Endothelial cell (in vitro differentiated cells): ENCODE results near the gene LHX8. TPM values are rescaled to one million over a fixed set of nuclear protein-coding genes. Genes with fewer than 3 reads are reported as not detected.

ENCODE experiments used
- DNase-seq: peaks from one replicate; pipeline ENCODE4 v3.0.0; 2021; ENCODE audit warnings: low spot score
- H3K27ac Mint-ChIP-seq: one replicate; pipeline ENCODE4 v1.8.0; 2021; ENCODE audit warnings: mixed read lengths, inconsistent platforms; ENCODE audit not compliant: unreplicated experiment
- H3K27me3 Mint-ChIP-seq: one replicate; pipeline ENCODE4 v1.8.0; 2021; ENCODE audit warnings: mild to moderate bottlenecking, moderate library complexity, mixed read lengths, inconsistent platforms; ENCODE audit not compliant: unreplicated experiment
- H3K36me3 Mint-ChIP-seq: one replicate; pipeline ENCODE4 v1.8.0; 2021; ENCODE audit warnings: mild to moderate bottlenecking, low read depth, mixed read lengths, inconsistent platforms; ENCODE audit not compliant: unreplicated experiment
- H3K4me1 Mint-ChIP-seq: one replicate; pipeline ENCODE4 v1.8.0; 2021; ENCODE audit warnings: mild to moderate bottlenecking, mixed read lengths, inconsistent platforms; ENCODE audit not compliant: unreplicated experiment
- H3K4me3 Mint-ChIP-seq: one replicate; pipeline ENCODE4 v1.8.0; 2021; ENCODE audit warnings: mild to moderate bottlenecking, mixed read lengths, inconsistent platforms; ENCODE audit not compliant: unreplicated experiment
- H3K9me3 Mint-ChIP-seq: one replicate; pipeline ENCODE4 v1.8.0; 2021; ENCODE audit warnings: mixed read lengths, inconsistent platforms; ENCODE audit not compliant: unreplicated experiment
- total RNA-seq: library from RNA; stranded (reverse); fragmentation: NEBNext Ultra II Directional; extraction: Animal tissue kit (Norgen Biotek cat#: 25700); gene quantifications from one replicate; pipeline ENCODE4 v1.2.1, GENCODE V29; 2021; ENCODE audit not compliant: unreplicated experiment
- TF ChIP-seq, protein P1 (sequence below): fragments of 200-600 bp; sonication (generic); IDR thresholded peaks from one replicate; pipeline ENCODE4 v1.5.0; 2021; ENCODE audit warnings: antibody characterized with exemption; ENCODE audit not compliant: unreplicated experiment

The LHX8 gene
- total RNA-seq, 1 donor from 2014 or later, result not detected

DNA sequence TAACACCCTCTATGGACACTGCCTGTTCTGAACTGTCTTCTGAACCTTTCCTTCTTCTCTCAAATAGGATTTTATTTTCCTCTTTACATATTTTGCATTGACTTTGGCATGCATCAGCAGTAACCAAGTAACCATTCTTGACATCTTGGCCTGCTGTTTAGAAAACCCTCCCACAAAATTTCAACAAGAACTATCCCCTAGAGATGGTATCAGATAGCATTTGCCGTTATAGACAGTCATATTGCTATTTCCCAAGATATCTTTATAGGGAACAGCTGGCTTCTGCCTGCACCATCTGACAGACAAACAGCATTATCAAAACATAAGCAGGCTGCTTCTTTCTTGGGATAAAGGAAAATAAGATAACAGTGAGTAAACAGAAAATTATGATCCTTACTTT lies 54.7 kb downstream of the LHX8 start:
- Mint-ChIP-seq H3K9me3 (no peaks in the 10 kb centered on the region), H3K36me3 (no peaks in the 10 kb centered on the region)

DNA sequence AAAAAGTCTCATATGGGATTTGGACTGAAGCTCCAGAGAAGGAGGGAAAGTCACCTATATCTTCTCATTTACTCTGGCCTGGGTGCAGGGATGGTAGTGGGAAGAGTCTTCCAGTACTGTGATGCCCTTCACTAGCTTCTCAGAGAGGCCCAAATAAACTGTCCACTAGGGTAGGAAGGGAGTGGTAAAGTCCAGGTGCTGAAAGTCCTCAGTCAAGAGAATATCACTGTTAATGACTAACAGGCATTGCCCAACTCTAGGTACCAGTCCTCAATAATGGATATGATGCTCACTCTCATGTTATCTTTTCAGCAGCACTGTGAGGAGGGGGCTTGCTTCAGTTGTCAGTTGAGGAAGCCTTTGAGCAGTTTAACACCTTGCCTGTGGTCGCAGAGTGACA lies 64.0 kb downstream of the LHX8 start:
- H3K4me3 Mint-ChIP-seq, result no peak overlapping the region
- no peaks in the 10 kb centered on the region for H3K9me3 Mint-ChIP-seq
- DNase-seq, result no peak
- H3K36me3 Mint-ChIP-seq, result no peaks in the 10 kb centered on the region
- H3K27ac Mint-ChIP-seq, result no peak overlapping the region
- TF ChIP-seq, protein P1, sequence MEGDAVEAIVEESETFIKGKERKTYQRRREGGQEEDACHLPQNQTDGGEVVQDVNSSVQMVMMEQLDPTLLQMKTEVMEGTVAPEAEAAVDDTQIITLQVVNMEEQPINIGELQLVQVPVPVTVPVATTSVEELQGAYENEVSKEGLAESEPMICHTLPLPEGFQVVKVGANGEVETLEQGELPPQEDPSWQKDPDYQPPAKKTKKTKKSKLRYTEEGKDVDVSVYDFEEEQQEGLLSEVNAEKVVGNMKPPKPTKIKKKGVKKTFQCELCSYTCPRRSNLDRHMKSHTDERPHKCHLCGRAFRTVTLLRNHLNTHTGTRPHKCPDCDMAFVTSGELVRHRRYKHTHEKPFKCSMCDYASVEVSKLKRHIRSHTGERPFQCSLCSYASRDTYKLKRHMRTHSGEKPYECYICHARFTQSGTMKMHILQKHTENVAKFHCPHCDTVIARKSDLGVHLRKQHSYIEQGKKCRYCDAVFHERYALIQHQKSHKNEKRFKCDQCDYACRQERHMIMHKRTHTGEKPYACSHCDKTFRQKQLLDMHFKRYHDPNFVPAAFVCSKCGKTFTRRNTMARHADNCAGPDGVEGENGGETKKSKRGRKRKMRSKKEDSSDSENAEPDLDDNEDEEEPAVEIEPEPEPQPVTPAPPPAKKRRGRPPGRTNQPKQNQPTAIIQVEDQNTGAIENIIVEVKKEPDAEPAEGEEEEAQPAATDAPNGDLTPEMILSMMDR, result no peak
- H3K27me3 Mint-ChIP-seq, result no peaks in the 10 kb centered on the region
- no peaks in the 10 kb centered on the region for H3K4me1 Mint-ChIP-seq

More for the DNA sequence above, 54.7 kb downstream of the LHX8 start:
- Mint-ChIP-seq H3K4me3 (no peak overlapping the region), H3K27ac (no peak overlapping the region), H3K4me1 (no peaks in the 10 kb centered on the region), H3K27me3 (no peaks in the 10 kb centered on the region)
- TF ChIP-seq, protein P1, result no peak
- DNase-seq, result no peak

DNA sequence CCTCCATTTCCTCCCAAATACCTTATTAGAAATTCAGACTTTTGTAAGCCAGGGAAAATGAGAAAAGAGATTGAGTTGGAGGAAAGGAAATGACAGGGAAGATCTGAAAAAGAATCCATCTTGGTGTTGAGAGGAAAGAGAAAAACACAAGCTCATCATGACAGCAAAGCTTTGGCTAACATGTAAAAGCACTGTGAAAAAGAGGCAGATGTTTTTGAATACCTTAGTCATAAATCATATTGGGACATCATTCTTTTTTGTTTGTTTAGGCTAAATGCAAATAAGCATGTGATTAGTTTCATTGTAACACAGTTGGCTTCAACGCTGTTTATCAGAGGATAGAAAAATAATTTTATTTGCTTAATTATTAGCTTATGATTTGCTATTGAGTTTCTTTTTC lies 64.6 kb downstream of the LHX8 start:
- TF ChIP-seq, protein P1, result no peak
- Mint-ChIP-seq H3K27me3 (no peaks in the 10 kb centered on the region), H3K27ac (no peak overlapping the region), H3K9me3 (no peaks in the 10 kb centered on the region), H3K36me3 (no peaks in the 10 kb centered on the region), H3K4me1 (no peaks in the 10 kb centered on the region), H3K4me3 (no peak overlapping the region)
- no peak for DNase-seq

DNA sequence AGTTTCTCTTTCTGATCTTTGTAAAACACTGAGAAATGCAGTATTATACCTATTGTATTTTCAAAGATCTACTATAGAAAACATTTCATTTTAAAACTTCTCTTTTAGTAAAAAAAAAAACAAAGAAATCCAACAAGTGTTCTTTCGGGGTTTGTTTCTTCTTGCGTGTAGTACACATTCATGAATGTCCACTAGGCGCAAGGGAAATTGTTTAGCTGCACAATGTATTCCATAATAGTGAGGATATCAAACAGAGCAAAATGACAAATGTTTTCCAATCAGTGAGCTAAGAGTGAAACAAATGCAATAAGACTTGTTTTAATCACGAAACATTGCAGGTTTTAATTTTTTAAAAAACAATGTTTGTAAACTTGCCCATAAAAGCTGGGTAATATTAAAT lies 68.6 kb downstream of the LHX8 start:
- H3K27me3 Mint-ChIP-seq, result no peaks in the 10 kb centered on the region
- TF ChIP-seq, protein P1, result no peak
- no peak overlapping the region for H3K4me3 Mint-ChIP-seq
- H3K36me3 Mint-ChIP-seq, result no peaks in the 10 kb centered on the region
- H3K9me3 Mint-ChIP-seq, result no peaks in the 10 kb centered on the region
- H3K27ac Mint-ChIP-seq, result no peak overlapping the region
- DNase-seq, result no peak
- H3K4me1 Mint-ChIP-seq, result no peaks in the 10 kb centered on the region

DNA sequence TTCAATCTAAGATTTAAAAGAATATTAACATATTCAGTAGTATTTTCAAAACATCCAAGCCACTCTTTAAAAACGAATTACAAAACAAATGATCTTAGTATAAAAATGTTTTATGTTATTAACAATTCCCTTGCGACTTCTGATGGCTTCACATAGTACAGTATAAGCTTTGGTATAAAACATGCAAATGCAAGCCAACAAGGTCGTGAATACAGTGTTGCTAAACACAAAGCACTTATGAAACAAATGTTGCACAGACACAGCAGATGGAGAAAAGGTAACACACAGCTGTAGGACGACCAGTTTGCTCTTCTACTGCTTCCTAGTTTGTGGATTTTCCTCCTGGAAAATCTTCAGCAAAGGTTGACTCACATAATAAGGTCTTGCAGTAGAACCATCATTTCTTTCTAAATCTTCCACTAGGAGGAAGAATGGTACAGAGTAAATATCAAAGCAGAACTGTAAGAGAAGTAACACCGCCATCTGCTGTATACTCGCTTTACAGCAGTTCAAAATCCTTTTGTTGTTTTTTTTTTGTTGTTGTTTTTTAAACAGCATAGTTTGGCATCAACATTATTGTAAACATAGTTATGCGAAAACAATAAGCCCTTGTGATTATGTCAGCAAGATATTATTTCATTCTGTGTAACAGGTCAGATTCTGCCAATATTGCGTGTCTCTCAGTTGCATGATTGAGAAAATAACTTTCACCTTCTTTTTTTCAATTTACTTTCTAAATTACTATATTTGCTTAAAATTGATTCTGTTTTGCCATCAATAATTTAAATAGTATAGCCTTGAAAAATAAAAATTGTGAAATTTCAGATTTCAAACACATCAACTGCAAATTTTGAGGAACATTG lies 69.5 kb downstream of the LHX8 start:
- no peaks in the 10 kb centered on the region for H3K9me3 Mint-ChIP-seq
- H3K4me1 Mint-ChIP-seq, result no peaks in the 10 kb centered on the region
- H3K36me3 Mint-ChIP-seq, result no peaks in the 10 kb centered on the region
- H3K27ac Mint-ChIP-seq, result no peak overlapping the region
- H3K4me3 Mint-ChIP-seq, result no peak overlapping the region
- H3K27me3 Mint-ChIP-seq, result no peaks in the 10 kb centered on the region
- TF ChIP-seq, protein P1, result peak; percentile 65
- peak; percentile 38 for DNase-seq
